Activated CD8-positive, alpha-beta T cell treated with anti-CD3 and anti-CD28 coated beads for 36 hours (primary cell): ENCODE results near the gene MEX3A. TPM values are rescaled to one million over a fixed set of nuclear protein-coding genes. Genes with fewer than 3 reads are reported as not detected.

Source experiments
- ATAC-seq: fragments of 200-7000 bp; cut with Tn5 transposase; one replicate; pipeline ENCODE4 v1.10.0; 2021; ENCODE audit warnings: mild to moderate bottlenecking, moderate library complexity
- CTCF ChIA-PET: fragments of 350-600 bp; sonication (Branson Sonifier 250); formaldehyde crosslinking; loops from one replicate; lab custom pipeline; 2021; ENCODE audit warnings: antibody characterized with exemption; lab: Charles Lee
- POLR2A ChIA-PET: fragments of 350-600 bp; sonication (Branson Sonifier 250); formaldehyde crosslinking; loops from one replicate; lab custom pipeline; 2021; ENCODE audit warnings: antibody characterized with exemption; lab: Charles Lee
- DNase-seq: peaks from one replicate; pipeline ENCODE4 v3.0.0-alpha.2; 2020
- H3K27ac Mint-ChIP-seq: one replicate; pipeline ENCODE4 v1.8.0; 2021; ENCODE audit warnings: mild to moderate bottlenecking, mixed read lengths
- H3K27me3 Mint-ChIP-seq: one replicate; pipeline ENCODE4 v1.8.0; 2021; ENCODE audit warnings: mixed read lengths
- H3K36me3 Mint-ChIP-seq: one replicate; pipeline ENCODE4 v1.8.0; 2021; ENCODE audit warnings: low read depth, mixed read lengths
- H3K4me1 Mint-ChIP-seq: one replicate; pipeline ENCODE4 v1.8.0; 2021; ENCODE audit warnings: low read depth, mixed read lengths
- H3K4me3 Mint-ChIP-seq: one replicate; pipeline ENCODE4 v1.8.0; 2021; ENCODE audit warnings: mild to moderate bottlenecking, moderate library complexity, mixed read lengths
- H3K9me3 Mint-ChIP-seq: one replicate; pipeline ENCODE4 v1.8.0; 2021; ENCODE audit warnings: mixed read lengths
- intact Hi-C: fragments of 100-400 bp; cut with micrococcal nuclease; formaldehyde crosslinking; loops from one replicate; pipeline ENCODE4 v1.10.0; 2022
- total RNA-seq, 2 experiments: library from RNA; stranded (reverse); gene quantifications; one replicate each; pipeline ENCODE4 v1.2.3, GENCODE V29; 2021
- TF ChIP-seq, protein P1 (sequence below): fragments of 200-600 bp; IDR thresholded peaks from one replicate; pipeline ENCODE4 v1.8.0; 2022; ENCODE audit warnings: antibody characterized with exemption, mild to moderate bottlenecking

The MEX3A gene
- total RNA-seq, 2 experiments from 2014 or later = 0.45 to 0.83 TPM

DNA sequence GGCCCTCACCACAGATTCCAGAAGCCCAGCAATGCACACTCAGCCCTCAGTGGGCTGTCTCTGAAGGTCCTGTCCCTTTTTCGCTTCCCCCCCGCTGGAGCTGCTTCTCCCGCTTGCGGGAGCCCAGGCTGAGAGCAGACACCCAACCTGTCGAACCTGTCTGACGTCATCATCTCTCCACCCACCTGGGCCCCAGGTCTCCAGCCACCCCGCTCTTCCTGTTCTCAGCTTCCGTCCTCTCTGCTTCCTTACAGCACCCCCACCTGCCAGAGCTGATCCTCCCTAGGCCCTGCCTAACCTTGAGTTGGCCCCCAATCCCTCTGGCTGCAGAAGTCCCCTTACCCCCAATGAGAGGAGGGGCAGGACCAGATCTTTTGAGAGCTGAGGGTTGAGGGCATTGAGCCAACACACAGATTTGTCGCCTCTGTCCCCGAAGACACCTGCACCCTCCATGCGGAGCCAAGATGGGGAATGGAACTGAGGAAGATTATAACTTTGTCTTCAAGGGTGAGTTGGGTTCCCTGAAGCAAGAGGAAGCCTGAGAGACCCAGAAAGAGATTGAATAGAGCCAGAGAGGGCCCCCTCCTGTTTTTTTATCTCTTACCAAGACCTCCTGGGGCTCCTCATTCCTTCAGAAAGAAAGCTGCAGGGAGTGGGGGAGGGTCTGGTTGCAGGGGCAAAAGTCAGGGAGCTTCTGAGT, 21.2 kb downstream of the MEX3A start, which contains the start of gene RAB25:
RAB25 (plus strand) TSS at position 224 of the 700 bp plus-strand sequence; CDS start at position 465, 241 bp downstream.
- Mint-ChIP-seq H3K27ac (no peak within 1 kb of the TSS), H3K27me3 (no peaks in the 10 kb centered on the region), H3K4me1 (peaks cover 19% of the 10 kb centered on the region), H3K4me3 (no peak within 1 kb of the TSS), H3K36me3 (peaks cover 7% of the 10 kb centered on the region), H3K9me3 (no peaks in the 10 kb centered on the region)
- ChIA-PET POLR2A (no interaction called here), CTCF (interaction anchor here (1.1 kb wide), 1 partner anchor 17 kb away, joined by 3 read pairs; no protein-coding TSS in a partner anchor)
- TF ChIP-seq, protein P1, sequence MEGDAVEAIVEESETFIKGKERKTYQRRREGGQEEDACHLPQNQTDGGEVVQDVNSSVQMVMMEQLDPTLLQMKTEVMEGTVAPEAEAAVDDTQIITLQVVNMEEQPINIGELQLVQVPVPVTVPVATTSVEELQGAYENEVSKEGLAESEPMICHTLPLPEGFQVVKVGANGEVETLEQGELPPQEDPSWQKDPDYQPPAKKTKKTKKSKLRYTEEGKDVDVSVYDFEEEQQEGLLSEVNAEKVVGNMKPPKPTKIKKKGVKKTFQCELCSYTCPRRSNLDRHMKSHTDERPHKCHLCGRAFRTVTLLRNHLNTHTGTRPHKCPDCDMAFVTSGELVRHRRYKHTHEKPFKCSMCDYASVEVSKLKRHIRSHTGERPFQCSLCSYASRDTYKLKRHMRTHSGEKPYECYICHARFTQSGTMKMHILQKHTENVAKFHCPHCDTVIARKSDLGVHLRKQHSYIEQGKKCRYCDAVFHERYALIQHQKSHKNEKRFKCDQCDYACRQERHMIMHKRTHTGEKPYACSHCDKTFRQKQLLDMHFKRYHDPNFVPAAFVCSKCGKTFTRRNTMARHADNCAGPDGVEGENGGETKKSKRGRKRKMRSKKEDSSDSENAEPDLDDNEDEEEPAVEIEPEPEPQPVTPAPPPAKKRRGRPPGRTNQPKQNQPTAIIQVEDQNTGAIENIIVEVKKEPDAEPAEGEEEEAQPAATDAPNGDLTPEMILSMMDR = no peak
- intact Hi-C loops = no loop called here
- no peak for DNase-seq
- no peak for ATAC-seq

DNA sequence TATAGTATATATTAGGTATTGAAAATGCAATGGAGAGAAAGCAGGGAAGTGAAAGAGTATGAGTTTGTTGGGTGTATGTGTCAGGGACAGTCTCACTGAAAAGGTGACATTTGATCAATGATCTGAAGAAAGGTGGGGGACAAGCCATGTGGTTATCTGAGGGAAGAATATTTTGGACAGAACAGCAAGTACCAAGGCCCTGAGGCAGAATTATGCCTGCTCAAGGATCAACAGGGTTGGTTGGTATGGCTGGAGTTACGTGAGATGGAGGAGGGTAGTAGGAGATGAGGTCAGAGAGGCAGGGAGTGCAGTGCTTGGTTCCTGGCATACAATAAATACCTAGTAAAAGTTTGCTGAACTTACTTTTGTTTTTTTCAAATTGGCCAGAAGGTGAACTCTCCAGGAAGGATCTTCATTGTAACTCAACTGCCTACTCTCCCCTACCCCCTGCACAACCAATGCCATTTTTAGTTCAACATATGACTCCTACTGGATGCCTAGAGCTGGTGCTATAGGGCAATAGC, 25.9 kb downstream of the MEX3A start:
- ATAC-seq (no peak), DNase-seq (no peak)
- ChIA-PET POLR2A (interaction anchor here (0.5 kb wide), 1 partner anchor 100 kb away, joined by 4 read pairs; no protein-coding TSS in a partner anchor), CTCF (interaction anchor here (1.1 to 1.8 kb wide), 2 partner anchors 10 to 67 kb away, joined by 3 to 12 read pairs; no protein-coding TSS in a partner anchor)
- TF ChIP-seq, protein P1 = no peak
- H3K27me3 Mint-ChIP-seq = no peaks in the 10 kb centered on the region
- H3K36me3 Mint-ChIP-seq = peaks cover 7% of the 10 kb centered on the region
- no peak overlapping the region for H3K4me3 Mint-ChIP-seq
- peaks cover 22% of the 10 kb centered on the region for H3K4me1 Mint-ChIP-seq
- no peak overlapping the region for H3K27ac Mint-ChIP-seq
- intact Hi-C loops = no loop called here
- H3K9me3 Mint-ChIP-seq = no peaks in the 10 kb centered on the region

DNA sequence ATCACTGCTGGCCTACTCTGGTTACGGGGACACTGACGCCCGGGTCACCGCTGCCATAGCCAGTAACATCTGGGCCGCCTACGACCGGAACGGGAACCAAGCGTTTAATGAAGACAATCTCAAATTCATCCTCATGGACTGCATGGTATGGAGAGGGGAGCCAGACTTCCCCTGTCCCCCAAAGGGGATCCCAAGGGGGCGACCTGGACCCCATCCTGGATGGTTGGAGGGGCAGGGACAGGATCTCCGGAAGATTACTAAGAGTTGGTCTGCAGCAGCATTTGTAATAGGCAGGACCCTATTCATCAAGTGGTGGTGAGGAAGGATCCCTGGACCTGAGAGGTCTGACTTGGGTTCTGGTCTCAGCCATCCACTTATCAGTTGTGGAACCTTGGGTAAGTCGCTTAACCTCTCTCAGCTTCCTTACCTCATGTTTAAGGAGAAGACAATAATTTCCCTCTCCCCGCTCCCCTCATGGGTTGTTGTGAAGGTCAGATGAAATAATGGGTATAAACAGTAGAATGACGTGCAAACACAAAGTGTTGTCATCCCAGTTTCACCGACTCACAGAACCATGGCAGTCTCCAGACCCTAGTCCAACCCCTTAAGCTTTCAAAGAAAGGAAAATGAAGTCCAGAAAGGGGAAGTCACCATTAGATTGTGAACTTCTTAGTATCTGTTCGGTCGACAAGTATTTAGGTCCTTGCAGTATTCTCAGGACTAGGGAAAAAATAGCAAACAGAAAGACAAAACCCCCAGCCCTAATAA, 26.8 kb downstream of the MEX3A start:
- DNase-seq = no peak

DNA sequence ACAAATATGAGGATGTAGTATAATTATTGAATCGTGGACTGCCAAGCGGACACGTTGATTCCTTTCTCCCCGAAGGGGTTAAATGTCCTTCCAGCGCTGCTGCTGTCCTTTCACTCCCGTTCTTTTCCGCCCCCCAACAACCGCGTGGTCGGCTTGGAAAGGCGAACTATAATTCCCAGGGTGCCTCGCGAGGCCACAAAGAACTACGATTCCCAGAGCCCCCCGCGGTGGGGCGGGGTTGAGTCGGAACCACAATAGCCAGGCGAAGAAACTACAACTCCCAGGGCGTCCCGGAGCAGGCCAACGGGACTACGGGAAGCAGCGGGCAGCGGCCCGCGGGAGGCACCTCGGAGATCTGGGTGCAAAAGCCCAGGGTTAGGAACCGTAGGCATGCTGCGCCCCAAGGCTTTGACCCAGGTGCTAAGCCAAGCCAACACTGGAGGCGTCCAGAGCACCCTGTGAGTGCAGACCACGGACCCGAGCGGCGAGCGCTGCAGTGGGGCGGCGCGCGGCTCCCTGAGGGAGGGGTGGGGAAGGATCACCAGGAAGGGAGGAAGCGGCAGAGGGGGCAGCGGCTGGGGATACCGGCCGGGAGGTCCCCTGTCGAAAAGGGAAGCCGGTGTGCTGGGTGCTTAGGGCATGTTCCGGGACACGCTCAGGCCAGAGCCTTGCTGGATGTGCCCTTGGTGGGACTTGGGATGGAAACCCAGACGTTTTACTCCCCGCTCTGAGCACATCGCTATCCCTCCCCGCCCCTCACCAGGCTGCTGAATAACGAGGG, 27.6 kb downstream of the MEX3A start, which contains the start of gene LAMTOR2:
LAMTOR2 (plus strand) TSS at position 283 of the 781 bp plus-strand sequence; CDS start at position 391, 108 bp downstream.
- Mint-ChIP-seq H3K9me3 (no peaks in the 10 kb centered on the region), H3K36me3 (peaks cover 8% of the 10 kb centered on the region), H3K27ac (peak within 1 kb of the TSS; percentile 95), H3K4me1 (peaks cover 22% of the 10 kb centered on the region), H3K27me3 (no peaks in the 10 kb centered on the region), H3K4me3 (peak within 1 kb of the TSS; percentile 96)
- ATAC-seq (peak; percentile 78), DNase-seq (peak; percentile 99)
- ChIA-PET POLR2A (interaction anchor here (0.9 to 1.2 kb wide), 4 partner anchors 12 to 160 kb away, joined by 3 to 4 read pairs (median 4); partner anchors contain the start of gene SSR2), CTCF (interaction anchor here (0.6 to 3.3 kb wide), 4 partner anchors 11 to 124 kb away, joined by 3 to 16 read pairs (median 4); no protein-coding TSS in a partner anchor)
- TF ChIP-seq, protein P1 = no peak
- intact Hi-C loops = loop anchor here (2.0 kb wide), 1 partner anchor 34 kb away; the partner anchor contains the start of gene SSR2

More for the DNA sequence above, 26.8 kb downstream of the MEX3A start:
- Mint-ChIP-seq H3K4me1 (peaks cover 22% of the 10 kb centered on the region), H3K9me3 (no peaks in the 10 kb centered on the region), H3K36me3 (peaks cover 7% of the 10 kb centered on the region), H3K4me3 (peak overlapping the region; percentile 96), H3K27me3 (no peaks in the 10 kb centered on the region), H3K27ac (peak overlapping the region; percentile 95)
- POLR2A ChIA-PET = interaction anchor here (0.5 kb wide), 1 partner anchor 99 kb away, joined by 4 read pairs; no protein-coding TSS in a partner anchor
- TF ChIP-seq, protein P1 = no peak
- ATAC-seq = no peak
- CTCF ChIA-PET = interaction anchor here (0.7 kb wide), 1 partner anchor 11 kb away, joined by 4 read pairs; no protein-coding TSS in a partner anchor
- intact Hi-C loops = loop anchor here (2.0 kb wide), 1 partner anchor 35 kb away; the partner anchor contains the start of gene SSR2
